CD14-positive monocyte (primary cell): ENCODE data around the gene IFNA16. TPM values are rescaled to one million over a fixed set of nuclear protein-coding genes. Genes with fewer than 3 reads are reported as not detected.

ENCODE experiments used
- DNase-seq, 3 donors: peaks; one replicate each; pipeline ENCODE4 v3.0.0-alpha.2; 2011 to 2022
- H2AFZ ChIP-seq: 2 replicates; pipeline ENCODE4 v1.6.0; 2012; ENCODE audit warnings: mild to moderate bottlenecking, low read depth, low read length, inconsistent platforms; ENCODE audit not compliant: insufficient read depth, poor library complexity, severe bottlenecking
- H3K27ac ChIP-seq, 2 donors: 1 replicate in 1 of 2; 2 replicates in 1 of 2; pipeline ENCODE4 v1.5.1; 2012 to 2013; ENCODE audit warnings: low read length in 2 of 2, control low read depth in 1 of 2, inconsistent platforms in 1 of 2, low read depth in 1 of 2, mild to moderate bottlenecking in 1 of 2
- H3K27me3 ChIP-seq, 2 donors: one replicate each; pipeline versions ENCODE4 v1.6.0 to v1.6.1; 2011 to 2013; ENCODE audit warnings: low read length in 2 of 2; ENCODE audit not compliant: control insufficient read depth in 2 of 2, insufficient read depth in 2 of 2
- H3K36me3 ChIP-seq, 2 donors: replicated peaks in 1 of 2; 1 replicate in 1 of 2; 2 replicates in 1 of 2; pipeline versions ENCODE4 v1.5.1 to v1.6.1; 2012 to 2013; ENCODE audit warnings: low read length in 2 of 2, control low read depth in 1 of 2, inconsistent platforms in 1 of 2, mild to moderate bottlenecking in 1 of 2; ENCODE audit not compliant: insufficient read depth in 2 of 2, control insufficient read depth in 1 of 2
- H3K4me1 ChIP-seq, 2 donors: 1 replicate in 1 of 2; 2 replicates in 1 of 2; pipeline versions ENCODE4 v1.5.1 to v1.6.1; 2012 to 2013; ENCODE audit warnings: low read length in 2 of 2, control low read depth in 1 of 2, inconsistent platforms in 1 of 2, mild to moderate bottlenecking in 1 of 2, moderate library complexity in 1 of 2; ENCODE audit not compliant: insufficient read depth in 2 of 2, control insufficient read depth in 1 of 2
- H3K4me2 ChIP-seq: replicated peaks from 2 replicates; pipeline ENCODE3; 2012; ENCODE audit warnings: low read length, moderate library complexity, mild to moderate bottlenecking; ENCODE audit not compliant: poor library complexity, severe bottlenecking; ENCODE audit errors: extremely low read depth
- H3K4me3 ChIP-seq, 3 experiments: fragments of 200-600 bp in 1 of 3; sonication (generic) in 1 of 3; replicated peaks in 1 of 3; 1 replicate in 2 of 3; 2 replicates in 1 of 3; pipeline ENCODE4 v1.5.1; 2011 to 2013; ENCODE audit warnings: low read length in 3 of 3, mild to moderate bottlenecking in 3 of 3, control low read depth in 2 of 3, low read depth in 2 of 3, inconsistent platforms in 1 of 3, moderate library complexity in 1 of 3
- H3K79me2 ChIP-seq: 2 replicates; pipeline ENCODE4 v1.6.0; 2012; ENCODE audit warnings: mild to moderate bottlenecking, control low read depth, inconsistent platforms, low read length, moderate library complexity; ENCODE audit not compliant: insufficient read depth
- H3K9ac ChIP-seq: 2 replicates; pipeline ENCODE4 v1.6.0; 2017; ENCODE audit warnings: low read length, mild to moderate bottlenecking; ENCODE audit not compliant: insufficient read depth, poor library complexity, severe bottlenecking
- H3K9me3 ChIP-seq, 2 donors: replicated peaks in 1 of 2; 1 replicate in 1 of 2; 2 replicates in 1 of 2; pipeline versions ENCODE4 v1.5.1 to v1.6.1; 2012 to 2013; ENCODE audit warnings: low read length in 2 of 2, control low read depth in 1 of 2; ENCODE audit not compliant: control insufficient read depth in 1 of 2, insufficient read depth in 1 of 2
- H4K20me1 ChIP-seq: 2 replicates; pipeline ENCODE4 v1.6.0; 2012; ENCODE audit warnings: mild to moderate bottlenecking, low read length, control low read depth, moderate library complexity; ENCODE audit not compliant: insufficient read depth
- H3K27ac Mint-ChIP-seq, 7 donors: one replicate each; pipeline ENCODE4 v1.8.0; 2020; ENCODE audit warnings: mild to moderate bottlenecking in 7 of 7, mixed read lengths in 7 of 7, moderate library complexity in 6 of 7, inconsistent platforms in 2 of 7
- H3K27me3 Mint-ChIP-seq, 3 donors: one replicate each; pipeline ENCODE4 v1.8.0; 2021 to 2022; ENCODE audit warnings: low read depth in 3 of 3, mild to moderate bottlenecking in 3 of 3, mixed read lengths in 3 of 3, moderate library complexity in 3 of 3, inconsistent platforms in 1 of 3
- H3K36me3 Mint-ChIP-seq, 2 donors: one replicate each; pipeline ENCODE4 v1.8.0; 2020; ENCODE audit warnings: mixed read lengths in 2 of 2, inconsistent platforms in 1 of 2, mild to moderate bottlenecking in 1 of 2
- H3K4me1 Mint-ChIP-seq: one replicate; pipeline ENCODE4 v1.8.0; 2020; ENCODE audit warnings: mild to moderate bottlenecking, mixed read lengths
- H3K4me3 Mint-ChIP-seq, 2 donors: one replicate each; pipeline ENCODE4 v1.8.0; 2020; ENCODE audit warnings: mild to moderate bottlenecking in 2 of 2, mixed read lengths in 2 of 2, moderate library complexity in 1 of 2
- H3K9me3 Mint-ChIP-seq, 7 donors: one replicate each; pipeline ENCODE4 v1.8.0; 2020 to 2022; ENCODE audit warnings: mixed read lengths in 7 of 7, mild to moderate bottlenecking in 6 of 7, moderate library complexity in 6 of 7, inconsistent platforms in 2 of 7
- CTCF ChIP-seq: fragments of 200-600 bp; IDR thresholded peaks from one replicate; pipeline ENCODE4 v1.8.0; 2022; ENCODE audit warnings: antibody characterized with exemption, mild to moderate bottlenecking
- WGBS: methylation state at CpG from one replicate; pipeline ENCODE4 v1.1.5; 2013; ENCODE audit warnings: missing lambda C conversion rate; ENCODE audit not compliant: insufficient coverage; 5-methylcytosine and 5-hydroxymethylcytosine counted together
- intact Hi-C, 2 donors: fragments of 100-400 bp; cut with micrococcal nuclease; formaldehyde crosslinking; loops; one replicate each; pipeline versions ENCODE4 v1.15.0 to v1.15.1; 2023
- polyA plus RNA-seq, 3 donors: library from polyadenylated mRNA; depleted of rRNA in 1 of 3; unstranded in 2 of 3; stranded (reverse) in 1 of 3; fragments of 300-500 nt in 2 of 3; fragments of >200 nt in 1 of 3; fragmentation: Illumina TruSeq in 2 of 3; gene quantifications; 1 replicate in 2 of 3; 2 replicates in 1 of 3; pipeline ENCODE4 v1.2.3, GENCODE V29; 2012 to 2021

IFNA16 gene
- polyA plus RNA-seq, 3 donors, result not detected

- peaks cover 10 to 24% (median 23%) of the 10 kb centered on the region in 3 donors for H3K27me3 Mint-ChIP-seq
- no peaks in the 10 kb centered on the region for H3K36me3 Mint-ChIP-seq
- Histone ChIP-seq H3K9ac (no peak overlapping the region), H3K27ac (no peak overlapping the region), H3K36me3 (no peaks in the 10 kb centered on the region), H3K79me2 (no peaks in the 10 kb centered on the region), H3K4me1 (peaks cover 22 to 23% of the 10 kb centered on the region in 2 donors), H3K4me2 (no peak overlapping the region), H4K20me1 (no peaks in the 10 kb centered on the region), H3K4me3 (no peak overlapping the region), H3K27me3 (peaks cover 8 to 18% of the 10 kb centered on the region in 2 donors), H3K9me3 (no peaks in the 10 kb centered on the region), H2AFZ (no peak overlapping the region)
- no peak for DNase-seq
- WGBS, result 64% methylated on average over 1 of the region's 1 CpG
- no peak for TF ChIP-seq CTCF
- peak overlapping the region in 1 of 2 donors; percentile 50 for H3K4me3 Mint-ChIP-seq
- peaks cover 0 to 4% (median 0%) of the 10 kb centered on the region in 7 donors for H3K9me3 Mint-ChIP-seq
- intact Hi-C loops, result loop anchor here in 1 of 2 donors (10.0 kb wide), 2 partner anchors 74 to 204 kb away; no protein-coding TSS in a partner anchor
- peaks cover 33% of the 10 kb centered on the region for H3K4me1 Mint-ChIP-seq
- no peak overlapping the region for H3K27ac Mint-ChIP-seq
Measured at GRCh38 chr9:21251190-21251589, 34.1 kb upstream of the IFNA16 start.

- H3K27ac Mint-ChIP-seq, result peak overlapping the region in 1 of 7 donors; percentile 59
- DNase-seq, result peak; percentile 17 to 31 (median 30)
- H3K27ac ChIP-seq, result no peak overlapping the region
- no peaks in the 10 kb centered on the region for H3K36me3 Mint-ChIP-seq
- intact Hi-C loops, result no loop called here
- peaks cover 19 to 20% of the 10 kb centered on the region in 2 donors for H3K4me1 ChIP-seq
- no peak overlapping the region for H3K9ac ChIP-seq
- H3K36me3 ChIP-seq, result no peaks in the 10 kb centered on the region
- no peaks in the 10 kb centered on the region for H3K79me2 ChIP-seq
- no peak overlapping the region for H2AFZ ChIP-seq
- no peak for TF ChIP-seq CTCF
- H3K4me1 Mint-ChIP-seq, result peaks cover 17% of the 10 kb centered on the region
- H3K27me3 Mint-ChIP-seq, result peaks cover 18 to 34% (median 23%) of the 10 kb centered on the region in 3 donors
- H3K27me3 ChIP-seq, result peaks cover 17 to 44% of the 10 kb centered on the region in 2 donors
- H3K9me3 Mint-ChIP-seq, result peaks cover 0 to 4% (median 0%) of the 10 kb centered on the region in 7 donors
- H3K4me2 ChIP-seq, result no peak overlapping the region
- no peak overlapping the region for H3K4me3 ChIP-seq
- WGBS, result no CpG with 5 or more reads among the region's 2 CpGs
- no peaks in the 10 kb centered on the region for H3K9me3 ChIP-seq
- peak overlapping the region in 1 of 2 donors; percentile 57 for H3K4me3 Mint-ChIP-seq
- H4K20me1 ChIP-seq, result no peaks in the 10 kb centered on the region
Measured at GRCh38 chr9:21244836-21245235, 27.7 kb upstream of the IFNA16 start.
